HG03558 (cell line): ENCODE results near the gene DHX34.
"Not testable (repeated sequence)": the region's sequence is repeated elsewhere in the genome, so short reads cannot be mapped to it uniquely, and the experiment has no call there.

ENCODE experiments used
- ATAC-seq: cut with Tn5 transposase; IDR thresholded peaks from one replicate; pipeline ENCODE4 v1.9.1; 2021; ENCODE audit warnings: moderate number of reproducible peaks; ENCODE audit not compliant: unreplicated experiment; ENCODE audit errors: extremely low read depth

The DHX34 gene

DNA sequence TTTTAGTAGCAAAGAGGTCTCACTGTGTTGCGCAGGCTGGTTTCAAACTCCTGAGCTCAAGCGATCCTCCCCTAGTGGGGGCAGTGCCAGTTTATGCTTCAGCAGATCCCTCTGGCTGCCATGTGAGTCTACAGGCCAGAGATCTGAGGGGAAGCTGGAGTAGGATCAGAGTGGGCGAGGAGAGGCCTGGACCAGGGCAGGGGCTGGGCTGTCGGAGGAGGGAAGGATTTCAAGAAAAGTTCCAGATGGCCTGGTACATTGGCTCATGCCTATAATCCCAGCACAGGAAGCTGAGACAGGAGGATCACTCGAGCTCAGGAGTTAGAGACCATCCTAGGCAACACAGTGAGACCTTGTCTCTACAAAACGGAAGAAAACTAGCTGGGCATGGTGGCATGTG, 9.8 kb downstream of the DHX34 start:
- no peak for ATAC-seq

DNA sequence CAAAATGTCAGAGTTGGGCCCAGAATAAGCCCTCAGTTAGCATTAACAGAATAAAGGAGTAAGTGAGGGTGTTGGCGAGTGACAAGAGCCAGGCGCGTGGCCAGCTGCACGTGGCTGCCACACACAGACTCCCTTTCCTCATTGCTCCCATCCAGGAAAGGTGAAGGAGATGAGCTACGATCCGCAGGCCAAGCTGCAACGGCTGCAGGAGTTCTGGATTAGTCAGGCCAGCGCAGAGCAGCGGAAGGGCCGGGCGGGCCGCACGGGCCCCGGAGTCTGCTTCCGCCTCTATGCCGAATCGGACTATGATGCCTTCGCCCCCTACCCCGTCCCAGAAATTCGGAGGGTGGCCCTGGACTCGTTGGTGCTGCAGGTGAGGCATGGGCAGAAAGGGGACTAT, 13.2 kb downstream of the DHX34 start:
- no peak for ATAC-seq

DNA sequence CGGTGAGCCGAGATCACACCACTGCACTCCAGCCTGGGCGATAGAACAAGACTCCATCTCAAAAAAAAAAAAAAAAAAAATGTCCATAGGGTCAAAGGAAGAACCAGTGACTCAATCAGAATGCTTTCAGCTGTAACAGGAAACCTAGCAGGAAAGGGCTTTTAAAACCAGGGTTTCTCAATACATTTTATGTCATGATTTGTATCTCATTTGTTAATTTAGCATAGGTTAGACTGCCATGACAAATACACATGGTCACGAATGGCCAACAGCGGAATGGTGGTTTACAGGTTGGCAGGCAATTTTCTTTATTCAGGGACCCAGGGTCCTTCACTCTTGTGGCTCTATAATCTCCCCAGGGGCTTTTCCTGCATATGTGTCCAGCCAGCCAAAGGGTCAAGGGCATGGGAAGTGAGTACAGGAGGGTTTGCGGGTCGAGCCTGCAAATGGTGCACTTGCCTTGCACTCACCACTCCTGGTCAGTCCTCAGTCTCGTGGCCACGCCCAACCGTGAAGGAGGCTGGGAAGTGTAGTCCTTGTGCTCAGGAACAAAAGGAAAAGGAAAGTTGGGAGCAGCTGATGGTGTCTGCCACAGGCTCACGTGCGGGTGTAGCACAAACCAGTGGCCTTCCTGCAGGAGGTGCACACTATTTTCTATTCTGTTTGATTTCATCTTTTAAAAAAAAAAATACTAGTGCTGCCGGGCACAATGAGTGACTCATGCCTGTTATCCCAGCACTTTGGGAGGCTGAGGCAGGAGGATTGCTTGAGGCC, 14.8 kb downstream of the DHX34 start:
- no peak for ATAC-seq

DNA sequence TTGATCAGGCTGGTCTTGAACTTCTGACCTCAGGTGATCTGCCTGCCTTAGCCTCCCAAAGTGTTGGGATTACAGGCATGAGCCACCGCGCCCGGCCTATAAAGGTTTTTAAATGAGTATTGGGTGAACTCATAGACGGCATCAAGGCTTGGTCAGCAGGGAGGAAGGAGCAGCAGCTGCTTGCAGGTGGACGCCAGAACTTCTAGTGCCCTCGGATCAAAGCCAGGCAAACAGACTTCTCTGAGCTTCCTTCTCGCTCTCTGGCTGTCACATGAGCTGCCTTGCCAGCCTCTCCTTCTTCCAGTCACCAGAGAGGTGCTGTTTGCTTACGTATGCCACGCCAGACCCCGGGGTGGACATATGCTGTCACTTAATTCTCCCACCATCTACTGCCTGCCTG, 16.3 kb downstream of the DHX34 start:
- not testable (repeated sequence) for ATAC-seq

DNA sequence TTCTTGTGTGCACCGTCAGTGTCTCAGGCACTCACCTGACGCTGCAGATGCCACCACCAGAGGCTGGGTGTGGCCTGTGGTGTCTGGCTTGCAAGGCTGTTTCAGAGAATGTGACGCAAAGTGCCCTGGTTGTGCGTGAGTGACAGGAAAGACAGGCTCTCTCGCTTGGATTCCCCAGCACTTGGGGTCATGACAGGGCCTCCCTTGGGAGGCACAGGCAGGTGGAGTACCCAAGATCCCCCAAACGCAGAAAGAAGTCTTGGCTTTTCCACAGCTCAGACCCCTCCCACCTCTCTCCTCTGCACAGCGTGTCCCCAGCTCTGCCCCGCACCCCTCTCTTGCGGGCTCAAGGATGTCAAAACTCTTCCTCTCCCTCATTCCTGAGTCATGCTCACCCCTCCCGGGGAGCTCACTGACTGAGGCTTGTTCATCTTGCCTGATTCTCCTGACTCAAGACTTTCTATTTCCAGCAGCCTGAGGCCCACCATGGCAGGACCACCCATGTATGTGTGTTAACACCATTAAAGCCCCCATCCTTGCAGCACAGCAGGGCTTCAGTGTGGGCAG, 21.0 kb downstream of the DHX34 start:
- no peak for ATAC-seq

DNA sequence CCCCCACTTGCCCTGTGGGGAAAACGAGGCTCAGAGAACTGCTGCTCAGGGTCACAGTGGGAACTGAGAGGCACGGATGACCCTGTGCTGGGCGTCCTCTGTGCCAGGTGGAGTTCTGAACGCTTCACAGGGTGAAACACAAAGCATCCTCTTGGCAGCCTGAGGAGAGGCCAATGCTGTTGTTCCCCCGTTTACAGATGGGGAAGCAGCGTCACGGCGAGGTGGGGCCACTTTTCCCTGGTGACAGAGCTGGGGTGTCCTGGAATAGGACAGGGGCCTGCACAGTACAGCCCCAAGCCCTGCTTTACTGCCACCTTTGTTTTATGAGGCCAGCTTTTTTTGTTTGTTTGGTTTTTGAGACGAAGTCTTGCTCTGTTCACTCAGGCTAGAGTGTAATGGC, 22.1 kb downstream of the DHX34 start:
- no peak for ATAC-seq

DNA sequence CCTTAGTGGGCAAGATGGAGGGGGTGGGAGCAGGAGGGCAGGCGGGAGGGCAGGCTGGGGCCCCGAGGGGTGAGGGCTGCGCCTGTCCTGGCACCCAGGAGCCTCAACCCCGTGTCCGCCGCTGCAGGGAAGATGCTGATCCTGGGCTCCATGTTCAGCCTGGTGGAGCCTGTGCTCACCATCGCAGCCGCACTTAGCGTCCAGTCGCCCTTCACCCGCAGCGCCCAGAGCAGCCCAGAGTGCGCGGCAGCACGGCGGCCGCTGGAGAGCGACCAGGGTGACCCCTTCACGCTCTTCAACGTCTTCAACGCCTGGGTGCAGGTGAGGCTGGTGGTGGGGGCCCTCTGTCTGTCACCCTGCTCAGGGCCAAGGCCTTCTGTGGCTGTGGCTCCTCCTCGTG, 23.5 kb downstream of the DHX34 start:
- ATAC-seq: no peak

DNA sequence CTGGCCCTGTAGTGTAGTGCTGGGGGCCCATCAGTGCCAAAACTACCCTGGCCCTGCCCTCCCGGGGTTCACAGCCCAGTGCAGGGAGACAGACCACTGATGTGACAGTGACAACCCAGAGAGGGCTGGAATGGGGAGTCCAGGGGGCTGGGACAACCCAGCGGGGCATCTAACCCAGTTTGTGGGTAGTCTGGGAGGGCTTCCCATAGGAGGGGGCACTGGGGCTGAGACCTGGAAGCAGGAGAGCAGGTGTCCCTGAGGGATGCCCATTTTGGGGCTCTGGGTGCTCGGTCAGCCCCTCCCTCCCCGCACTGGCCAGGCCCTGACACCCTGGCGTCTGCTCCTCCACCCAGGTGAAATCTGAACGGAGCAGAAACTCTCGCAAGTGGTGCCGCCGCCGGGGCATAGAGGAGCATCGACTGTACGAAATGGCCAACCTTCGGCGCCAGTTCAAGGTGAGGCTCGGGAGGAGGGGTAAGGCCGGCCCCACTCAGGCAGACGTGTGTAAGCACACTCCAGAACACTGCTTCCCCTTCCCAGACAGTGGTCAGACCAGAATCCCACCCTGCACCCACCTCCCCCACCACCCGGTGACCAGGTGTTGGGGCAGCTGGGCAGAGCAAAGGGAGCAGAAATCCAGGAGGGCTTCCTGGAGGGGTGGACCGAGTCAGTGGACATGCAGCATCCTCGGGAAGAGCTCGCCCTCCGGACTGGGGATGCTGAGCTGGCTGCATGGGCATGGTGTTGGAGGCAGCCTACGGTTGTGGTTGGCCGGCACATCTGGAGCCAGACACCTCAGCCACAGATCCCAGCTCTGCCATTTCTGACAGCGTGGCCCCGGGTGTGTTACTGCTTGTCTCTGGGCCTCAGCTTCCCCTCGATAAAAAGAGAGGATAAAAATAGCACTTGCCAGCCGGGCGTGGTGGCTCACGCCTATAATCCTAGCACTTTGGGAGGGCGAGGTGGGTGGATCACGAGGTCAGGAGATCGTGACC, 24.4 kb downstream of the DHX34 start:
- no peak for ATAC-seq

DNA sequence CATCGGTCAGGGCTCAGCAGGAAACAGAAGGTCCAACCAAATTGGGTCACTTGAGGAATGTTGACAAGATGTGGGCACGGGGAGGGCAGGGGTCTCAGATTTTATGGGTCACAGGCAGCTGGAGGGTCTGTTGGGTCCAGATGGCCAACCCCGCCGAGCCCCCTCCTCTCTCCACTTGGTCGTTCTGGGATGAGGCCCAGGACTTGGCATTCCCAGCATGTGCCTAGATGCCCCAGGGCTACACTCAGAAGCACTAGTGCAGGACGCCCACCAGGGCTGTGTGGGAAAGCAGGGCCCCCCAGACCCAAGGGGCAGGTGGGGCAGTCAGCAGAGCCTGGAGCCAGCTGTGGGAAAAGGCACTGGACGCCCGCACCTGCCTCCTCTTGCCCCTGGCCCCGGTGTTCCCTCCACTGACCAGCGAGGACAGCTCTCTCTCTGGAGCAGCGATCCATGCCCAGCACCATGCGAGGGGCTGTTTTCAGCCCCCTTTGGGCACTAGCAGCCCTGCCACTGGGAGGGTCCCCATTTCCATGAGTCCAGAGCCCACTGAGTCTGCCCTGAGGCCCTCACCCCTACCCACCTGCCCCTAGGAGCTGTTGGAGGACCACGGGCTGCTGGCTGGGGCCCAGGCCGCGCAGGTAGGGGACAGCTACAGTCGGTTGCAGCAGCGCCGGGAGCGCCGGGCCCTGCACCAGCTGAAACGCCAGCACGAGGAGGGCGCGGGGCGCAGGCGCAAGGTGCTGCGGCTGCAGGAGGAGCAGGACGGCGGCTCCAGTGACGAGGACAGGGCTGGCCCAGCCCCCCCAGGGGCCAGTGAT, 26.0 kb downstream of the DHX34 start:
- no peak for ATAC-seq

DNA sequence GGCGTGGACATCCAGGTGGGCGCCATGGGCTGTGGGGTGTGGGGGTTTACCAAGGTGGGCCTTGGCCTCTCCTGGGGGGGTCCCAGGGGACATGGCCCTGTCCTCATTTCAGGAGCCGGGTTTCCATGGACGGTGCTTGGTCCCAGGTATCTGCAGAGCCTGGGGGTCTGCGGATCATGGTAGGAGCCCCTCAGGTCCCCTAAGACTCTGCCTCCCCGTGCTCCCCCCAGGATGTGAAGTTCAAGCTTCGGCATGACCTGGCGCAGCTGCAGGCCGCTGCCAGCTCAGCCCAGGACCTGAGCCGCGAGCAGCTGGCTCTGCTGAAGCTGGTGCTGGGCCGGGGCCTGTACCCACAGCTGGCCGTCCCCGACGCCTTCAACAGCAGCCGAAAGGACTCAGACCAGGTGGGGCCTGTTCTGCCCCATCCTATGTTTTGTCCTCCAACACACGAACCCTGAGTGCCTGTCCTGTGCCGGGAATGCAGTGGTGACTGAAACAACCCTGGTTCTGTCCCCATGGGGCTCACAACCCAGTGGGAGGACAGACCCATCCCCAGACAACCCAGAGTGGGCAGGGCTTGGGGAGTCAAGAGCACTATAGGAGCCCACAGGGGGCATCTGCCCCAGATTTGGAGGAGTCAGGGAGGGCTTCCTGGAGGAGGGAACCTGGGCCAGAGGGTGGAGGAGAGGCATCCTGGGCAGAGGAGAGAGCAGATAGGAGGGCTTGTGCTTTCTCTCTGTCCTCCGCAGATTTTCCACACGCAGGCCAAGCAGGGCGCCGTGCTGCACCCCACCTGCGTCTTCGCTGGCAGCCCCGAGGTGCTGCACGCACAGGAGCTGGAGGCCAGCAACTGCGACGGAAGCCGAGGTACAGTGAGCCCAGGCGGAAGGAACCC, 26.8 kb downstream of the DHX34 start:
- no peak for ATAC-seq

DNA sequence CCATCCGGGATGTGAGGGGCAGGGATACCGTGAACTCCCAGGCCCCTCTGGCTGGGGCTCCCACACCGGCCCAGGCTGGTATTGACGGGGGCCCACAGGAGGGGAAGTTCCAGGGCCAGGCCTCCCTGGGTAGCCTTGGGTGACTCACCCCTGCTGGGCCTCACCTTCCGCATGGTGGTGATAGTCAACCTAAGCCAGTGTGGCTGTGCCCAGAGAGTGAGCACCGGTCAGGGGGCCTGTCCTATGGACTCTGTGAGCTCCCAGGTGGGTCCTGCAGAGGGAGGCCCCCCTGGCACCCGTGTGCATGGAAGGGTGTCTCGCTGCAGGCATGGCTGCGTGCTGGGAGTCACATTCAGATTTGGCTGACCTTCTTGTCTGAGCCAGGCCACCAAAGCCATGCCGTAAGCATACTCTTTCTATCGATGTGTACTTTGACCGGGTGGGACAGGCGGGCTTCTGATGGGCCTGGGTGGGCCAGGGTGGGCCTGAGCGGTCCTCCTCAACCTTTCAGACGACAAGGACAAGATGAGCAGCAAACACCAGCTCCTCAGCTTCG, 27.6 kb downstream of the DHX34 start:
- no peak for ATAC-seq

DNA sequence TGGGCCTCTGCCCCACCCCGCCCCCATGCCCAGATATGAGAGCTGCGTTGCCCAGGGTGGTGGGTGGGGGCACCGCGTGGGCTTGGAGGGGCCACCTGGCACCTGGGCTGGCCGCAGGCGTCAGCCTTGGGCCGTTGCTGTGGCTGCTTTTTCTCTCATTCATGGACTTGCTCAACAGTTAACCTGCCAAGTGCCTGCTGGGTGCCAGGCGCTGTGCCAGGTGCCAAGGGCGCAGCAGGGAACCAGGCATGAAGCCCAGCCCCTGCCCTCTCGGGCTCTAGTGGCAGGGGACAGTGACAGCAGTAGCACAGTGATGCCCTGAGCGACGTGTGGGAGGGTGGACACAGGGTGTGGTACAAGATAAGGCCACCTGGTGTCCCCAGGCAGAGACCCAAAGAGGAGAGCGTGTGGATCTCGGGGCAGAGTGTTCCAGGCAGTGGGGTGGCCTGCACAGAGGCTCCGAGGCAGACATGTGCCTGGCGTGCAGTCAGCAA, 28.1 kb downstream of the DHX34 start:
- ATAC-seq: no peak

DNA sequence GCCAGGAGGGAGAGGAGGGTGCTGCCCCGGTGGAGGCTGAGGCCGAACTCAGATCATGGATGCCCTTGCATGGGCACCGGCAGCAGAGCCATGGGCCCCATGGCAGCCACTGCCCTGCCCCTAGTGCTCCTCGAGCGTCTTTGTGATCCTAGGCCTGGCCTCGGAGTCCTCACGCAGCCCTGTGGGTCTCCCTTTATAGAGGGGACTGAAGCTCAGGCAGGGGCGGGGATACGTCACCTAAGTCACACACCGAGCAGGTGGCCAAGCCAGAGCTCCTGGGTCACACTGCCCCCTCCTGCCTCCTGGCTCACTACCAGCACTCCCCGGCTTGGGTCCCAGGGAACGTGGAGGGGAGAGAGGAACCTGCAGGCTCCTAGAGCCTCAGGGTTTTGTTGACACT, 28.7 kb downstream of the DHX34 start:
- ATAC-seq: no peak

DNA sequence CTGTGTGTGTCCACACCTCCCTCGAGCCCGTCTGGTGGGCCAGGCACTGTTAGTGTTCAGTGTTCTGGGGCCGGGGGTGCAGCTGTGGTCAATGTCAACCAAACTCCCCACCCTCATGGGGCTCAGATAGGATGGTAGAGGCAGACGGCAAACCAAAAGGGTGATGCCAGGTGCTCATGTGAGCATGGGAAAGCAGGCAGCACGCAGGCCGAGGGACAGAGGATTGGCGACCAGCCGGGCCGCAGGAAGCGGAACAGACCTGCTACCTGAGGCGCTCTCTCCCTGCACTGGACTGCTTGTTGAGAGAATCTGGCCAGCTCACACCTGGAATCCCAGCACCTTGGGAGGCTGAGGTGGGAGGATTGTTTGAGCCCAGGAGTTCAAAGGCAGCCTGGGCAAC, 29.1 kb downstream of the DHX34 start:
- no peak for ATAC-seq

DNA sequence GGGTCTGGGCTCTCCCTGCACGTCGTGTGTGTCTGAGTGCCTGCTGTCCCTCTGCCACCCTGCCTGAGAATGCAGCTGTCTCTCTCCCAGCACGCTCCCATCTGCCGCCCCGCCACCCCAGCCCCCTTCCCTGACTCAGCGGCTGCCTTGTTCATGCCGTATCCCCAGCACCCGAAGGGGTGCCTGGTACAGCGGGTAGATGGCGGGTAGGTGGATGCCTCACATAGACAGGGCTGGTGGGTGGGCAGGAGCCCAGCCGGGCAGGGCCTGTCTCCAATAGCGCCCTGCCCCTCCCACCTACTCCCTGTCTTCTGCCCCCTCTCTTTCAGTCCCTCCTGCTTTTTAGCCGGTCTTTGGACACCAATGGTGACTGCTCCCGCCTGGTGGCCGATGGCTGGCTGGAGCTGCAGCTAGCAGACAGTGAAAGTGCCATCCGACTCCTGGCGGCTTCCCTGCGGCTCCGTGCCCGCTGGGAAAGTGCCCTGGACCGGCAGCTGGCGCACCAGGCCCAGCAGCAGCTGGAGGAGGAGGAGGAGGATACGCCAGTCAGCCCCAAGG, 30.3 kb downstream of the DHX34 start:
- no peak for ATAC-seq

DNA sequence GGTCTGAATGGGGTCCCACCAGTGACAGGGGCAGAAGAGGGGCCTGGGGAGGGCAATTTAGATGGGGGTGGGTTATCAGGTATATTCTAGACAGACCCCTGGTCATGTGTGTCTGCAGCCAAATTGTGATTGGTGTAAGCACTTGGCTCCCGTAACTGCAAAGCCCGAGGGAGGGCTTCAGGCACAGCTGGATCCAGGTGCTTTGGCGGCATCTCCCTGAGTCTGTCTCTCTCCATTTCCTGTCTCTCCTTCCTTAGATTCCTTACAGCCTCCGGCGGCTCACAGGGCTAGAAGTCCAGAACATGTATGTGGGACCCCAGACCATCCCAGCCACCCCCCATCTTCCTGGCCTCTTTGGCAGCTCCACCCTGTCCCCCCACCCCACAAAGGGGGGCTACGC, 31.4 kb downstream of the DHX34 start:
- ATAC-seq: no peak

DNA sequence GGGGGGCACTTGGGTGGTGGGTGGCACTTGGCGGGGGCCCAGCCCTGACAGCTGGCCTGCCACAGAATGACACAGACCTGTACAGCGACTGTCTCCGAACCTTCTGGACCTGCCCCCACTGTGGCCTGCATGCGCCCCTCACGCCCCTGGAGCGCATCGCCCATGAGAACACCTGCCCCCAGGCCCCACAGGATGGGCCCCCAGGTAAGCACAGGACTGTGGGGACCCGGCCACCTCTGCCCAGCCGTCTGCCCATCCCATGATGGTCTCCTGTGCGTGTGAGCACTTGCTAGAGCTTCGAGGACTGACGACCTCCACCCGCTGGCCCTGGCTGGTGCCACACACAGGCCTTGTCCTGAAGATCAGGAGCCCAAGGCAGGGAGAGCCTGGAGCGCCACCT, 32.0 kb downstream of the DHX34 start:
- ATAC-seq: no peak

DNA sequence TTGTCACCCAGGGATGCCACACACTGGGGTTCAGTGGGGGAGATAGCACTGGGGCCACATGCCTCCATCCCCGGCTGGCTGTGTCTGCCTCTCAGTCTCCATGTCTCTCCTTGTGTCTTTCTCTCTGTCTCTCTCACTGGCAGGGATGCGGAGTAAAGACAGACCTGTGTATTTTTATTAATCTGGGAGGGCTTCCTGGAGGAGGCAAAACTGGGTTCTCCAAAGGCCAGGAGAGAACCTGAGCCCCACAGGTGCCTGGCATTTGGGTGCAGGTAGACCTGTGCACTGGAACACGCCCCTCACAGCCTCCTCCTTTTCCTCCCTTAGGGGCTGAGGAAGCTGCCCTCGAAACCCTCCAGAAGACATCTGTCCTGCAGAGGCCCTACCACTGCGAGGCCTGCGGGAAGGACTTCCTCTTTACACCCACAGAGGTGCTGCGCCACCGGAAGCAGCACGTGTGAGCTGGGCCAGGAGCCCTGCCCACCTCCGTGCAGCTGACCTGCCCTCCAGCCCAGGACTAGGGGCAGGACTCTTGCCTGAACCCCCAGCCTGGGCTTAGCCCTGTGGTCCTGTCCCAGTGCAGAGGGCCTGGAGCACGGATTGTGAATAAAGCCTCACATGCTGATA, 32.7 kb downstream of the DHX34 start:
- no peak for ATAC-seq
